GM23248 (cell line): ENCODE measurements around the gene SMIM29. TPM values are rescaled to one million over a fixed set of nuclear protein-coding genes. Genes with fewer than 3 reads are reported as not detected.
"Not testable (repeated sequence)": the region's sequence is repeated elsewhere in the genome, so short reads cannot be mapped to it uniquely, and the experiment has no call there.

ENCODE experiments used
- DNase-seq: peaks from one replicate; pipeline ENCODE4 v3.0.0-alpha.2; 2015
- H2AFZ ChIP-seq: fragments of 200-600 bp; sonication (generic); 2 replicates; pipeline ENCODE4 v1.6.1; 2016; ENCODE audit warnings: antibody characterized with exemption
- H3F3A ChIP-seq: fragments of 200-600 bp; sonication (generic); 2 replicates; pipeline ENCODE4 v1.6.1; 2016; ENCODE audit warnings: mild to moderate bottlenecking, antibody characterized with exemption, mixed run types; ENCODE audit not compliant: insufficient read depth
- H3K27ac ChIP-seq: fragments of 200-600 bp; sonication (generic); 2 replicates; pipeline ENCODE4 v1.5.1; 2016; ENCODE audit warnings: mild to moderate bottlenecking
- H3K27me3 ChIP-seq: fragments of 200-600 bp; sonication (generic); replicated peaks from 2 replicates; pipeline ENCODE4 v1.6.1; 2016; ENCODE audit warnings: mild to moderate bottlenecking; ENCODE audit not compliant: insufficient read depth
- H3K36me3 ChIP-seq: fragments of 200-600 bp; sonication (generic); 2 replicates; pipeline ENCODE4 v1.6.1; 2016; ENCODE audit warnings: low read depth, mild to moderate bottlenecking
- H3K4me1 ChIP-seq: fragments of 200-600 bp; sonication (generic); 2 replicates; pipeline ENCODE4 v1.6.1; 2016; ENCODE audit warnings: mild to moderate bottlenecking; ENCODE audit not compliant: insufficient read depth
- H3K4me2 ChIP-seq: fragments of 200-600 bp; sonication (generic); one replicate; pipeline ENCODE4 v1.6.1; 2016; ENCODE audit warnings: mild to moderate bottlenecking; ENCODE audit not compliant: unreplicated experiment
- H3K4me3 ChIP-seq: fragments of 200-600 bp; sonication (generic); 2 replicates; pipeline ENCODE4 v1.5.1; 2016; ENCODE audit warnings: mild to moderate bottlenecking
- H3K79me2 ChIP-seq: fragments of 200-600 bp; sonication (generic); 2 replicates; pipeline ENCODE4 v1.6.1; 2016; ENCODE audit warnings: mild to moderate bottlenecking; ENCODE audit not compliant: insufficient read depth
- H3K9ac ChIP-seq: fragments of 200-600 bp; sonication (generic); 2 replicates; pipeline ENCODE4 v1.6.1; 2016; ENCODE audit warnings: mild to moderate bottlenecking
- H3K9me2 ChIP-seq: fragments of 200-600 bp; sonication (generic); 2 replicates; pipeline ENCODE4 v1.6.1; 2016; ENCODE audit warnings: mixed run types, mild to moderate bottlenecking, moderate library complexity; ENCODE audit not compliant: insufficient read depth
- H3K9me3 ChIP-seq: fragments of 200-600 bp; sonication (generic); one replicate; pipeline ENCODE4 v1.6.1; 2017; ENCODE audit warnings: low read depth
- H4K20me1 ChIP-seq: fragments of 200-600 bp; sonication (generic); 2 replicates; pipeline ENCODE4 v1.6.0; 2016; ENCODE audit not compliant: insufficient read depth
- EZH2 ChIP-seq: fragments of 200-600 bp; sonication (generic); IDR thresholded peaks from 2 replicates; pipeline ENCODE4 v1.6.1; 2018; ENCODE audit warnings: antibody characterized with exemption, mild to moderate bottlenecking; ENCODE audit not compliant: insufficient read depth, poor library complexity, severe bottlenecking
- EZH2phosphoT487 ChIP-seq: fragments of 200-600 bp; sonication (generic); IDR thresholded peaks from 2 replicates; pipeline ENCODE4 v1.6.1; 2018; ENCODE audit warnings: antibody characterized with exemption, moderate library complexity, mild to moderate bottlenecking, low read depth; ENCODE audit not compliant: insufficient read depth
- WGBS, 2 experiments: methylation state at CpG; one replicate each; pipeline ENCODE4 v1.1.6; 2015 to 2017; ENCODE audit warnings: low lambda C conversion rate in 2 of 2, low coverage in 1 of 2; ENCODE audit errors: missing lambda C conversion rate in 2 of 2; 5-methylcytosine and 5-hydroxymethylcytosine counted together
- in situ Hi-C: fragments of 300-500 bp; cut with MboI; formaldehyde crosslinking; loops from 2 replicates; pipeline ENCODE4 v1.15.0; 2020
- polyA plus RNA-seq: library from polyadenylated mRNA; unstranded; fragments of >200 nt; fragmentation: Nextera tagmentation; extraction: Ambion mirVana; gene quantifications from 2 replicates; pipeline ENCODE4 v1.2.1, GENCODE V29; 2016
- total RNA-seq: library from RNA; depleted of rRNA; stranded (reverse); fragments of >200 nt; shearing (Covaris generic); gene quantifications from 2 replicates; pipeline ENCODE4 v1.2.3, GENCODE V29; 2014

SMIM29 gene
- total and polyA plus RNA-seq, 2 experiments from 2014 or later: 35.1 to 55.1 TPM

- Histone ChIP-seq H3K27me3 (no peaks in the 10 kb centered on the region), H3K79me2 (peaks cover 19% of the 10 kb centered on the region), H4K20me1 (no peaks in the 10 kb centered on the region), H3K36me3 (no peaks in the 10 kb centered on the region), H3K4me2 (peak overlapping the region; percentile 89), H3K9me2 (no peaks in the 10 kb centered on the region), H3K4me1 (peaks cover 22% of the 10 kb centered on the region), H2AFZ (peak overlapping the region; percentile 81), H3K9ac (peak overlapping the region; percentile 88), H3F3A (peaks cover 9% of the 10 kb centered on the region), H3K27ac (peak overlapping the region; percentile 65), H3K9me3 (no peaks in the 10 kb centered on the region), H3K4me3 (peak overlapping the region; percentile 83)
- no peak for TF ChIP-seq EZH2phosphoT487
- TF ChIP-seq EZH2: no peak
- 10% methylated on average over 17 of the region's 17 CpGs for WGBS, 2 experiments
- in situ Hi-C loops: no loop called here
- DNase-seq: peak; percentile 72
These were observed 544 bp downstream of the SMIM29 start for GRCh38 chr6:34248198-34248726.

DNA sequence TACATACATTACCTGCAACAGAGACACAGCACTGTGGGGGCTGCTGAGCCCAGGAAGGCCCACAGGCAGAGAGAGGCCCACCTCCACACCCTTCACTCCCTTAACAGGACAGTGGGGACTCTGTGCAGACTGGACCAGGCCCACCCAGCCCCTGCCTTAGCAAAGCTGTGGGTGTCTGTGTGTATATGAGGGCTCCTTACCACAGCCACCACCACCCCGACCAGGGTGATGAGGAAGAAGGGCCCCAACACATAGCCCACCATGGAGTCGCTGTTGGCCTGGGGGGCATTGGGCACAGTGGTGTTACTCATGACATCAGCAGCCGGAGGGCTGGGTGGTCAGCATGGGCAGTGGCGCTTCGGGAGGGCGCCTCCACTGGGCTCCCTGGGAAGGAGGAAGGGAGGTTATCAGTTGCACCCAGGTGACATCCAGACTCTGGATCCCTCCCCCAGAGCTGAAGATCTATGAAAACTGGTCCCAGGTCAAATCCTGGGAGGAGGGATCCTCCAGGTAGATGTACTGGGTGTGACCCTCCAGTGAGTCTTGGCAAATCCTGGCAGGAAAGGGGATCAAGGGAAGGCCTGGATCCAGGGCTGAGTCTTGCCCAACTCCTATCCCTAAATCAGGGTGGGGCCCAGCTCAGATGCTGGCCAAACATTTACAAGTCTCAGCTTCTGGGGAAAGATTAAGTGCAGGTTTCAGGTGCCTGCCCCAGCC, 1.2 kb downstream of the SMIM29 start:
- in situ Hi-C loops: no loop called here

DNA sequence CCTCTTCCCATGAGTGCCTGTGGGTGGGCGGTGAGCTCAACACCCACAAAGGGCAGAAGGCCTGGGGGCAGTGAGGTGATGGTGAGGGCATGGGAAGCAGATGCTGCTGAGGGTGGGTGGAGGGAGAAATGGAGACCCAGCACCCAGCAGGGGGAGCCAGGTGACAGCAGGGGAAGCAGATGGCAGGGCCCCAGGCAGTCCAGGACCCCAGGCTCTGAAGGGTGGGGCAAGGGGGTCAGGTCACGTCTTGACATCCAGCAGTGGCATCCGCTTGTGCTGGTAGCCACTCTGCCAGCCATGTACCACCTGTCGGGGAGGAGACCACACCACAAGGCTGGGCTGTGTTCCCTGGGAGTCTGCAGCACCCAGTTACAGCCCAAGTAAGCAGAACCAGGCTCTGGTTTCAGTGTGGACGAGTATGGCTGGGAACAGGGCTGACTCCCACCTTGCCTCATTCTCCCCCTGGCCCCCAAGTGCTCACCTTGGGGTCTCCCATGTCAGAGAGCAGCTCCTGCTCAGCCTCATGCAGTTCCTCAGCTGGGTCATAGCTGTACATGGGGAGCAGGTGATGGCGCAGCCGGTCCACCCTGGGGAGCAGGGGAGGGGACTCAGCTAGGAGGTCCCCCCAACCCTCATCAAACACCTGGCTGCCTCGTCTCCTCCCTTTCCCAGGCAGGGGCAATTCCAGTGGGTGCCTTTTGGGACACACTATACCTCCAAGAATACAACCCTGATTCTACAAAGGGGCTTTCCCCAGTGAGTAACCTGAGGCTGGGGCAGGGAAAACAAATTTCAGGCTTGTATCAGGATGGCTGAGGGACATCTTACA, 2.0 kb downstream of the SMIM29 start:
- Histone ChIP-seq H4K20me1 (no peaks in the 10 kb centered on the region), H3K27me3 (no peaks in the 10 kb centered on the region), H3K4me1 (peaks cover 35% of the 10 kb centered on the region), H3K36me3 (no peaks in the 10 kb centered on the region; the same call in 1 of the 2 replicates), H3K79me2 (peaks cover 19% of the 10 kb centered on the region), H3K4me3 (no peak overlapping the region), H3K9me2 (no peaks in the 10 kb centered on the region), H2AFZ (no peak overlapping the region), H3K27ac (peak overlapping the region; percentile 30), H3F3A (peaks cover 21% of the 10 kb centered on the region), H3K4me2 (no peak overlapping the region), H3K9ac (no peak overlapping the region), H3K9me3 (no peaks in the 10 kb centered on the region)
- peak; percentile 55 for DNase-seq
- in situ Hi-C loops: no loop called here
- TF ChIP-seq EZH2phosphoT487 (no peak), EZH2 (no peak)
- 76 to 80% methylated on average over 8 of the region's 8 CpGs for WGBS, 2 experiments

More for the DNA sequence above, 1.2 kb downstream of the SMIM29 start:
- no peaks in the 10 kb centered on the region for H3K36me3 ChIP-seq
- H4K20me1 ChIP-seq: no peaks in the 10 kb centered on the region
- peak; percentile 39 for DNase-seq
- H3K27me3 ChIP-seq: no peaks in the 10 kb centered on the region
- peak overlapping the region; percentile 83 for H3K4me3 ChIP-seq
- H3K9me3 ChIP-seq: no peaks in the 10 kb centered on the region
- peak overlapping the region; percentile 65 for H3K27ac ChIP-seq
- peaks cover 28% of the 10 kb centered on the region for H3K4me1 ChIP-seq
- H3K9me2 ChIP-seq: no peaks in the 10 kb centered on the region
- 95 to 96% methylated on average over 6 of the region's 6 CpGs for WGBS, 2 experiments
- peak overlapping the region; percentile 88 for H3K9ac ChIP-seq
- peak overlapping the region; percentile 89 for H3K4me2 ChIP-seq
- H2AFZ ChIP-seq: no peak overlapping the region
- peaks cover 12% of the 10 kb centered on the region for H3F3A ChIP-seq
- TF ChIP-seq EZH2phosphoT487 (no peak), EZH2 (no peak)
- peaks cover 19% of the 10 kb centered on the region for H3K79me2 ChIP-seq

DNA sequence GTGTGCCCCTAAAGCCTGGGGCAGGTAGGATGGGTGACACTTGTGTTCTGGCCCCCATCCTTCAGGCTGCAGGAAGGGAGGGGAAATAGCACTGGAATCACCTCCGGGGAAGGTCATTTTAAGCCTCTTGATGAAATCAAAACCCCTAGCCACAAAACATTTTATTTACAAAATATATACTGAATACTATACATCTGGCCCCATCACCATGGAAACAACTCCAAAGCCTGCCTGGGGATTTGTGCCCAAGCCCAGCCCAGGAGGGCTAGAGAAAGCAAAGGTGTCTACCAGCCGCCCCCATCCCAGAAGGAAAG, 2.6 kb downstream of the SMIM29 start:
- Histone ChIP-seq H3K4me2 (no peak overlapping the region), H3K27ac (peak overlapping the region; percentile 30), H3K79me2 (peaks cover 21% of the 10 kb centered on the region), H3K9me3 (no peaks in the 10 kb centered on the region), H3F3A (peaks cover 27% of the 10 kb centered on the region), H3K9ac (no peak overlapping the region), H3K4me3 (no peak overlapping the region), H2AFZ (no peak overlapping the region), H3K9me2 (no peaks in the 10 kb centered on the region), H3K36me3 (peaks cover 2% of the 10 kb centered on the region; the same call in 1 of the 2 replicates), H3K27me3 (no peaks in the 10 kb centered on the region), H4K20me1 (no peaks in the 10 kb centered on the region), H3K4me1 (peaks cover 35% of the 10 kb centered on the region)
- WGBS, 2 experiments: 71 to 83% methylated on average over 2 of the region's 2 CpGs
- TF ChIP-seq EZH2 (no peak), EZH2phosphoT487 (no peak)
- no peak for DNase-seq
- in situ Hi-C loops: no loop called here

DNA sequence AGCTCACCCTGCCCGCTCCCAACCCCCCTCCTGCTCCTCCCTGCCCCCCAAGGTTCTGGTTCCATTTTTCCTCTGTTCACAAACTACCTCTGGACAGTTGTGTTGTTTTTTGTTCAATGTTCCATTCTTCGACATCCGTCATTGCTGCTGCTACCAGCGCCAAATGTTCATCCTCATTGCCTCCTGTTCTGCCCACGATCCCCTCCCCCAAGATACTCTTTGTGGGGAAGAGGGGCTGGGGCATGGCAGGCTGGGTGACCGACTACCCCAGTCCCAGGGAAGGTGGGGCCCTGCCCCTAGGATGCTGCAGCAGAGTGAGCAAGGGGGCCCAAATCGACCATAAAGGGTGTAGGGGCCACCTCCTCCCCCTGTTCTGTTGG, 3.1 kb downstream of the SMIM29 start:
- peaks cover 22% of the 10 kb centered on the region for H3K79me2 ChIP-seq
- H3K4me1 ChIP-seq: peaks cover 38% of the 10 kb centered on the region
- H3K4me2 ChIP-seq, H4K20me1 ChIP-seq, H3K4me3 ChIP-seq, H3K9me2 ChIP-seq, in situ Hi-C loops, H3K36me3 ChIP-seq, H3K27me3 ChIP-seq, H2AFZ ChIP-seq, H3K9ac ChIP-seq, H3K9me3 ChIP-seq, DNase-seq: not testable (repeated sequence)
- WGBS, 2 experiments: 73 to 77% methylated on average over 5 to 7 of the region's 7 CpGs
- 0 out of 2 replicates have a peak overlapping the region, but pooled peaks have one; percentile 30 for H3K27ac ChIP-seq
- peaks cover 30% of the 10 kb centered on the region for H3F3A ChIP-seq

DNA sequence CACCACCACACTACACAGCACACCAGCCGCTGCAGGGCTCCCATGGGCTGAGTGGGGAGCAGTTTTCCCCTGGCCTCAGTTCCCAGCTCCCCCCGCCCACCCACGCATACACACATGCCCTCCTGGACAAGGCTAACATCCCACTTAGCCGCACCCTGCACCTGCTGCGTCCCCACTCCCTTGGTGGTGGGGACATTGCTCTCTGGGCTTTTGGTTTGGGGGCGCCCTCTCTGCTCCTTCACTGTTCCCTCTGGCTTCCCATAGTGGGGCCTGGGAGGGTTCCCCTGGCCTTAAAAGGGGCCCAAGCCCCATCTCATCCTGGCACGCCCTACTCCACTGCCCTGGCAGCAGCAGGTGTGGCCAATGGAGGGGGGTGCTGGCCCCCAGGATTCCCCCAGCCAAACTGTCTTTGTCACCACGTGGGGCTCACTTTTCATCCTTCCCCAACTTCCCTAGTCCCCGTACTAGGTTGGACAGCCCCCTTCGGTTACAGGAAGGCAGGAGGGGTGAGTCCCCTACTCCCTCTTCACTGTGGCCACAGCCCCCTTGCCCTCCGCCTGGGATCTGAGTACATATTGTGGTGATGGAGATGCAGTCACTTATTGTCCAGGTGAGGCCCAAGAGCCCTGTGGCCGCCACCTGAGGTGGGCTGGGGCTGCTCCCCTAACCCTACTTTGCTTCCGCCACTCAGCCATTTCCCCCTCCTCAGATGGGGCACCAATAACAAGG, 3.6 kb downstream of the SMIM29 start:
- DNase-seq, H3K27me3 ChIP-seq, H3K9me3 ChIP-seq, H3K36me3 ChIP-seq, H3K4me3 ChIP-seq, H4K20me1 ChIP-seq, H2AFZ ChIP-seq, H3K9ac ChIP-seq, in situ Hi-C loops, H3K9me2 ChIP-seq: not testable (repeated sequence)
- peak overlapping the region; percentile 24 for H3K4me2 ChIP-seq
- peaks cover 22% of the 10 kb centered on the region for H3K79me2 ChIP-seq
- peak overlapping the region; percentile 82; the same call in 1 of the 2 replicates for H3K27ac ChIP-seq
- 72 to 78% methylated on average over 11 to 13 of the region's 13 CpGs for WGBS, 2 experiments
- H3K4me1 ChIP-seq: peaks cover 38% of the 10 kb centered on the region
- peaks cover 30% of the 10 kb centered on the region for H3F3A ChIP-seq
